Measurements from ENCODE around the gene BMP2K. TPM values are rescaled to one million over a fixed set of nuclear protein-coding genes. Genes with fewer than 3 reads are reported as not detected.

The BMP2K gene
- total and polyA plus RNA-seq, 2 of the 8 experiments (the other 6 are each of a cell fraction or from before 2014, with no cell fraction given): 15.6 to 24.1 TPM

DNA sequence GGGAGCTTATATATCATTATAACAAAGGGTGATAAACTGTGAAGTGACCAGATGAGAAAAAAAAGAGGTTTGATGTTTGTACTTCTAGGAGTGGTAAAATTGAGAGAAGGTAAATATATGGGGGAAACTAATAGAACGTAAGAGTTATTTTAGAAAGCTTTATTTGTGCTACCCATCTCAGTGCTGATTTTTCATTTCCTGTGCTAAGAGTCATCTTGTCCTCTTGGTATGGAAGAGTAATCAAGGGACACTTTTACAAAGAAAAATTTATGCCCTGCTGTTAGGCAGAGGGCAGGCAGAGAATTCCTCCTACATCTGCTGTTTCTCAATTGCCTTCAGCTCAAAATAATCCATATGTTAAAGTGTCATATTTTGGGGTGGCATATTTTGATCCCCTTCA is 49.6 kb upstream of the BMP2K start (continued):
- TF ChIP-seq SP1 (IDR thresholded peaks at IDR 0.05; ENCODE audit: low read depth, low read length): no peak
- no peak for TF ChIP-seq HDAC6 (IDR thresholded peaks at IDR 0.05; ENCODE audit: low read depth, low read length)
- TF ChIP-seq BRCA1 (IDR thresholded peaks at IDR 0.05; ENCODE audit: low read depth, low read length): no peak
